Kidney capillary endothelial cell (primary cell): ENCODE results near the gene LARP7.
A peak's percentile ranks its signal among the peaks of the same experiment; 100 is the strongest.
"Not testable (repeated sequence)": the region's sequence is repeated elsewhere in the genome, so short reads cannot be mapped to it uniquely, and the experiment has no call there.

Experiments
- DNase-seq: peaks from one replicate; pipeline ENCODE4 v3.0.0-alpha.2; 2018; ENCODE audit warnings: low spot score

LARP7 gene

DNA sequence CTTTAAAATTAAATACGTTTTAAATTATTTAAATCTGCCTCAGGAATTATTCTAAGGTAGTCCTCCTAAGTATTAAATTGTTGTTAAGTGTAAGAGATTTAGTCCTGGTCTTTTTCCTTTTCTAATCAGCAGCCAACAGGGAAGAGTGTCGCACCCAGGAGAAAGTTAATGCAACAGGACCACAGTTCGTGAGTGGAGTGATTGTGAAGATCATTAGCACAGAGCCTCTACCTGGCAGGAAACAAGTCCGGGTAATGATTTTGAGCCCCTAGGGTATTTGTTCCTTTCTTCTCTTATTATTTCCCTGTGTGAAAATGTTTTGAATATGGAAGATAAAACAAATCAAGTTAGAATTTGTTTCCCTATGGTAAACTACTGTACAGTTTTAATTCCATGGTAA lies 13.4 kb downstream of the LARP7 start:
- DNase-seq, result no peak

DNA sequence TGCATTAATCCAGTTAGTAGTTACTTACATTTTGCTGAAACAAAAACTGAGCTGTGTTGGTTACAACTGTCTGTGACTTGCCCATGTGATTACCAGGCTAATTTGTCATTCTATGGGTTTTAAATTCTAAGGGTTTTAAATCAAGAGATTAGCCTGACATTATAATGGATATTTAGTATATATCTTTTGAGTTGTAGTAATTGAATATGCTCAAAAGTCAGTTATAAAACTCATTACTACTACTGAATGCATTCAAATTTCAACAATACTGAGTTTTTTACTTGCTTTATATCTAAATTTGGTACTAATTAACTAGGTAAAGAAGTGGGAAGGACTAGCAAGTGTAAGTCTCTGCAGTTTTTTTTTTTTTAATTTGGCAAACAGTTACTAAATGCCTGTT lies 14.7 kb downstream of the LARP7 start:
- no peak for DNase-seq

DNA sequence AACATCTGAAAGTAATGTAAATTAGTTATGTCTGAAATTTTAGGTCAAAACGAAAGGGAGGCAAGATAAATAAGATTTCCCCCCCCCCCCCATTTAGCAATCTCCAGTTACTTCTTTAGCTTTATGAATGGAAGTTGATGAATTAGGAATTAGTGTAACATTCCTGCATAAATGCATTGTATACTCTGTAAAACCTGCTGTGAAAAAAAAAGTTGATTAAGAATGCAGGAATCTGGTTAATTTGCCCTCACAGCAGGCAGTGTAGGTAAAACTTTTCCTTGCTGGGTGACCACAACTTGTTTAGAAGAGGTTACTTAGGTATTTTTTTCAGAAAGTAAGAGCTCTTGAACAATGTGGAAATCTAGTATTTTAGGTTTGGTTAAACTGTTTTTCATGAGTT lies 15.3 kb downstream of the LARP7 start:
- no peak for DNase-seq

DNA sequence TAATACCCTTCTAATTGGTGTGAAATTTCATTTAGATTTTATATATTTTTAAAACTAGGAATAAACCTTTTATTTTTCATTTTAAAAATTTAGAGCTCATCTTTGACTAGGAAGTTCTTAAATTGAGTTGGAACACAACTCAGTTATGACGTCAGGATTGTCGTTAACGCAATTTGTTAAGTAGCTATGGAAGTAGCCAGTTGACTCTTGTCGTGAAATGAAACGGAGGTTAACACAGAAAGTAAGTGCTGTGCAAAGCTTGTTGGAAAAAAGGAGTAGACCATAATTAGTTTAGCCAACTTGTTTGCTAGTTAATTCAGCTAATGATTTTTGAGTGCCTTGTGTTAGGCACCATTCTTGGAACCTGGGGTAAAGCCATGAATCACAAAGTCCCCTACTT lies 18.3 kb downstream of the LARP7 start:
- no peak for DNase-seq

DNA sequence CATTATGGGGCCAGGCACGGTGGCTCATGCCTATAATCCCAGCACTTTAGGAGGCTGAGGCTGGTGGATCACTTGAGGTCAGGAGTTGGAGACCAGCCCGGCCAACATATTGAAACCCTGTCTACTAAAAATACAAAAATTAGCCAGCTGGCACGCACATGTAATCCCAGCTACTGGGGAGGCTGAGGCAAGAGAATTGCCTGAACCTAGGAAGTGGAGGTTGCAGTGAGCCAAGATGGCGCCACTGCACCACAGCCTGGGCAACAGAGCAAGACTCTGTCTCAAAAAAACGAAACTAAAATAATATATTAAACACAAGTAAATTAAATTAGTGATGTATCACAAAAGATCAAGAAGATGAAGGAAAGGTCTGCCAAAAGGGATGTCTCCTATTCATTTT lies 19.2 kb downstream of the LARP7 start:
- not testable (repeated sequence) for DNase-seq

DNA sequence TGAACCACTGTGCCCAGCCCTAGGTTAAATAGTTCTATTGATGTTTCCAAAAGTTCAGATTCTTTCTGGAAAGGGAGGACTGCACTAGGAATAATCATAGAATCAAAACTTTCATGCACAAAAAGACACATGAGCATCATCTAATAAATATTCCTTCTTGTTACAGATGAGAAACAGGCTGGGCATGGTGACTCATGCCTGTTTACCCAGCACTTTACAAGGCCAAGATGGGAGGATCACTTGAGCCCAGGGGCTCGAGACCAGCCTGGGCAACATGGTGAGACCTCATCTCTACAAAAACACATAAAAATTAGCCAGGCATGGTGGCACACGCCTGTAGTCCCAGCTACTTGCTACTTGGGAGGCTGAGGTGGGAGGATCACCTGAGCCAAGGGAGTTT lies 27.7 kb downstream of the LARP7 start:
- DNase-seq, result no peak

DNA sequence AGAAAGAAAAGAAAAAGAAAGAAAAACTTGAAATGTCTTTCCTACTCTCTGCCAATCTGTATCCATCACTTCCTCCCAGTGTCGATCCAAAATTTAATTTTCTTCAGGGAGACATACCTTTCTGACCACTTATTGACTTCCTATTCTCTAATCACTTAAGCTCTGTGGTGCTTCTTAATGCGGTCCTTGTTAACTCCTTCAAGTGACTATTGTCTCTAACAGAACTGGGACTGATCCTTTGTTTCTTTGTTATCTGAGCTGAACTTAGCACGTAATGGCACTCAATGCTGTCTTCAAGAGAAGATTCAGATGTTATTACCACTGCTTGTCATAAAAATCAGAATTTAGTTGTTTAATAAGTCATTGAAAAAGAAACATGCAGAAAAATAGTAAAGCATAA lies 31.2 kb downstream of the LARP7 start:
- DNase-seq, result no peak

DNA sequence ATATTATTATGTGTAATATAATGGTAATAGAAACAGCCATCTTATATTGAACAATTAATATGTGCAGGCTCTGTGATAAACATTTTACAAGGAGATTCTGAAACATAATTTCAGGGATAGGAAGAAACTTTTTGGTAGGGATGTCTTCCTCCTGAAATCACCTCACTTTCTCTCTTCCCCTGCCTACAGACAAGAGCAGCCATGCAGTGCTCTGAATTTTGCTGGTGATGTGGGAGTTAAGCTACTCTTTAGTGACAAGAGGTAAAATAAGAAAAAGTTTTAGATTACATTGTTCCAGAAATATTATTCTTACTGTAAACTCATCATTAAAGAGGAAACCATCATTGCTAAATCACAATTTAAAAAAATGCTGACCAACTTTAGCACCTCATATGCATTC lies 36.1 kb downstream of the LARP7 start:
- DNase-seq, result no peak

DNA sequence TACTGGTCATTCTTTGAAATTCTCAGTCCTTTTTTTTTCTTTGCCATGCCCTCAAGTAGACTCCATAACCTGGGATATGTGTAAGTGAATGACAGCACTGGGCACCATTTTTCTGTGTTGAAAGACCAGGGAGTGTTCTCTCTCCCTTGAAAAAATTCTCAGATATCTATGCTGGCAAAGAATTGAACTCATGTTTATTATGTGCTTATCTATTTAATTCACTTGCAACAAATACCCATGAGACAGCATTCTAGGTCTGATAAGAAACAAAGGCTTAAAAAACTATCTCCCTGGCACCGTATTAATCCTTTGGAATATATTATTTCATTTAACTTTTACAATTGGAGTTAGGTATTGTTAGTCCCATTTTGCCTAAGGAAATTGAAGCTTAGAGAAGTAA lies 36.7 kb downstream of the LARP7 start:
- DNase-seq, result no peak

DNA sequence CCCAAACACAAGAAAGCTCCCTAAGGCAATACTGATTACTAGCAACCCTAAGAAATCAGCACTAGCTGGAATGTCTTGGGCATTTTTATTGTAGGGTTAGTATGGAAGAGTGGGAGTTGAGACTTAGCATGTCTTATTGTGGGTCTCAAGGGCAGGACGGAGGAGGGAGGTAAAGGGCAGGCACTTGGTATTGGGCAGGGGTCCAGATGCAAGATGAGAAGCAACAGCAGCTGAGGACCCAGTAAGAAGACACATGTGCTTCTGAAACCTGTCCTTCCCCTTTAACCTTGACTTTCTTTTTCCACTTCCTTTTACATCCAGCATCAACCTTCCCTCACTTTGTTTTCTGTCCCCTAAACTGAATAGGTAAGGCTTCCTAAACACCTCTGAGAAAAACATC lies 37.4 kb downstream of the LARP7 start:
- DNase-seq, result no peak

DNA sequence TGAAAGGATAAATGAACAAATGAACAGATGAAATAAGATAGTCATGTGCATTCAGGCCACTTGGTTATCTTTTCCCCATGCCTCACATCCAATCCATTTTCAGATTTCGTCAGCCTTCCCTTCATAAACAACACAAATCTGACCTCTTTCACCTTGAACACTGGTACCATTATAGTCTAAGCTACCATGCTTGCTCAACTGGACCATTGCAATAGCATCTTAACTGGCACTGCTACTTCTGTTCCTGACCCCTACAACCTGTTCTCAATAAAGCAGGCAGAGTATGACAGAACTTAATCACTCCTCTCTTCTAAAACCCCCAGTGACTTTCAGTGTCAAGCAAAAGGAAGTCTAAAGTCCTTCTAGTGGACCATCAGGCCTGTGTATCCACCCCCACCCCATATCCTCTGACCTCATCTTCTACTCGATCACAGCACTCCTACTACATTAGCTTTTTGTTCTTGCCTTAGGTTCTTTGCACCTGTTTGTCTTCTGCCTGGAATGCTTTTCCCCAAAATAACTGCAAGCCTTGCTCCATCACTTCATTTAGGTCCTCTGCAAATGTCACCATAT lies 40.7 kb downstream of the LARP7 start:
- DNase-seq, result no peak

DNA sequence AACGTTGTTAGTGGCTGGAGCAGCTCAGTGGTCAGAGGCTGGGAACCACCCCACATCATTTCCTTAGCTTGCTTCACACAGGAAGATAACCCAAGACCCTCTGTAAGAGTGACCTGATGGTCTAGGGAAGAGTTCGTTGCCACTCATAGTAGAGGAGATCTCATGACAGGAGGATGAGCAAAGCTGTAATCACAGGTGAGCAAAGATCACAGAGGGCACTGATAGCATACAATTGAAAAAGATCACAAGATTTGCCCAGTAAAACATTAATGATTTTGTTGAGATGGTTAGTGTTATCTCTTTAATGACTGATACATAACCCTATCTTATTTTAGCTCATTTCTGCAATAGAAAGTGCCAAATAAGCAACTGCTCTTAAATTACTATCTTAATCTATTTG lies 44.1 kb downstream of the LARP7 start:
- no peak for DNase-seq

DNA sequence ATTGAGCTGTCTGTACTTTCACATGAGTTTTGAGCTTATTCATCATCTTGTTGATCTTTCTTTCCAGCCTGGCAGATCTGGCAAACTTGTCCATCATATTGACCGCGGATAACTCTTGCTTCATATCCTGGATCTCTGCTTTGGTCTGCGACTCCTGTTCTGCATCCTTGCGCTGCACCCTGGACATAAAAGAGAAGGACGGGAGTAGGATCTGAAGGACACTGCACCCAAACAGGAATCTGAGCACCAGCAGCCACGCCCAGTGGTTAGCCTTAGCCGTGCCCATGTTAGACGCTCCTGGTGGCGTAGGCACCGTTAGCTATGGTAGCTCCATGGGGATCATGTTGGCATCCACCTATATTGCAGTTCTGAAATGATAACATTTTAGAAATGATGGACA lies 56.6 kb downstream of the LARP7 start:
- DNase-seq, result no peak

DNA sequence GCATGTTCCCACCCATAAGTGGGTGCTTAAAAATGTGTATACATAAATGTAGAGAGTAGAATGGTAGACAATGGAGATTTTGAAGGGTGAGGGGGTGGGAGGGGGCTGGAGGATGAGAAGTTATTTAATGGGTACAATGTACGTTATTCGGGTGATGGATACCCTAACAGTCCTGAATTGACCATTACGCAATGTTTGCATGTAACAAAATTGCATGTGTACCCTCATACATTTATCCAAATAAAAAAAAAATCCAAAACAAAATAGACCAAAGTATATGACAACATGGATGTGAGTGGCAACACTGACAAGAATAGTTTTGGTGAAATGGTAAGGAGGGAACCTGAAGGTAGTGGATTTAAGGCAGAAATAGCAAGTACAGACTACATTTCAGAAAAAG lies 63.7 kb downstream of the LARP7 start:
- DNase-seq, result no peak

DNA sequence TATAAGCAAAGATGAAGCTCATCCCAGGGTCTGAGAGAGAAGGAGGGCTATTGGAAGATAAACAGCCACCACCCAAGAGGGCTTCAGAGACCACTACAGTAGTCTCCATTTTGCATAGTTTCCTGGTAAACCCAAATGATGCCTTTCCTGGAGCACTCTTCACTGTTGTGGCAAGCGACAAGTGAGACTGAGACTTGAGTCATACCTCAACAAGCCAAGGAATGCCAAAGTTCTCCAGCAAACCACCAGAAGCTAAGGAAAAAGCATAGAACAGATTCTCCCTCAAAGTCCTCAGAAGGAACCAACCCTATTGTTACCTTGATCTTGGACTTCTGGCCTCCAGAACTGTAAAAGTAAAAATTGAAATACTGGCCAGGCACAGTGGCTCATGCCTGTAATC lies 65.9 kb downstream of the LARP7 start:
- DNase-seq, result no peak

DNA sequence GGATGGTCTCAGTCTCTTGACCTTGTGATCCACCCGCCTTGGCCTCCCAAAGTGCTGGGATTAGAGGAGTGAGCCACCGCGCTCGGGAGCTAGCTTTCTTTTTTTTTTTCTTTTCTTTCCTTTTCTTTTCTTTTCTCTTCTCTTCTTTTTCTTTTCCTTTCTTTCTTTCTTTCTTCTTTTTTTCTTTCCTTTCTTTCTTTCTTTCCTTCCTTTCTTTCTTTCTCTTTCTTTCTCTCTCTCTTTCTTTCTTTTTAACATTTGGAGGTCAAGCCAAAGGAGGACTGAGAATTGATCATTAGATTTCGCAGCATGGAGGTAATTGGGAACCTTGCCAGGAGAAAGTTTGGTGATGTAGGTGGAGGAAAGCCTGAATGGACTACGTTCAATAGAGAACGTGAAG lies 67.4 kb downstream of the LARP7 start:
- DNase-seq, result no peak

DNA sequence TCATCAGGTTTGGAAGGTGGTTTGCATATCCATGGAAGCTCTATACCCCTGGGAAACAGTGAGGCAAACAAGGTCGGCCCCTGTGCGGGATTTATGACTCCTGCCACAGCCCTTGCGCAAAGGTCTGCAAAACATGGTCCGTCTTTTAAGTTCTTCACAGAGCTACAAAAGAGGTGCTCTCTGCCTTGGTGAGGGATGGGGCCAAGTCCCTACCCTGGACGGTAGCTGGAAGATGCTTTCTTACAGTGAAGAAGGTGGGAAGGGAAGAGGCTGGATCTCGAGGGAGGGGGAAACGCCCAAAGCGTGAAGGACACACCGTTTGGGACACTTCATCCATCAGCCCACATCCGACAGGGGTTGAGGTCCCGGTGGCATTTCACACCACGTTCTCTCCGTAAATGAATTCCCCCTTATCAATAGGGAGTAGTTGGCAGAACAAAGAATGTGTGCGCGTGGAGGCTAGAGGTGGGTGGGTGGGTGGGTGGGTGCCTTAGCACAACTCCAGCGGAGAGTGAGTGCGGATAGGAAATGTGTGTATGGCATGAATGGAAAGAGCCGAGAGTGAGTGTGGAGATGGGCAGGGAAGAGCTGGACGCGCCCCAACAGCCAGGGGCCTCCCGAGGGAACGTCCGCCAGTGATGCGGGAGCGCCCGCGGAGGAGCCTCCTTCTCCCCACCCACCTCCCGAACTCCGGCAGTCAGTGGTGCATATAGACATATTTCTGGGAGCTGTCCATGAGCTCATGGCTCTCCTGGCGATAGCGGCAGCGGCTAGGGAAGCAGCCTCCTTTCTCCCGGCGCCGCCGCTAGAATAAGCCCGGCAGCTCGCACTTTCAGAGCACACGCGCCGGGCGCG lies 68.3 kb downstream of the LARP7 start:
- DNase-seq, result peak; percentile 25

DNA sequence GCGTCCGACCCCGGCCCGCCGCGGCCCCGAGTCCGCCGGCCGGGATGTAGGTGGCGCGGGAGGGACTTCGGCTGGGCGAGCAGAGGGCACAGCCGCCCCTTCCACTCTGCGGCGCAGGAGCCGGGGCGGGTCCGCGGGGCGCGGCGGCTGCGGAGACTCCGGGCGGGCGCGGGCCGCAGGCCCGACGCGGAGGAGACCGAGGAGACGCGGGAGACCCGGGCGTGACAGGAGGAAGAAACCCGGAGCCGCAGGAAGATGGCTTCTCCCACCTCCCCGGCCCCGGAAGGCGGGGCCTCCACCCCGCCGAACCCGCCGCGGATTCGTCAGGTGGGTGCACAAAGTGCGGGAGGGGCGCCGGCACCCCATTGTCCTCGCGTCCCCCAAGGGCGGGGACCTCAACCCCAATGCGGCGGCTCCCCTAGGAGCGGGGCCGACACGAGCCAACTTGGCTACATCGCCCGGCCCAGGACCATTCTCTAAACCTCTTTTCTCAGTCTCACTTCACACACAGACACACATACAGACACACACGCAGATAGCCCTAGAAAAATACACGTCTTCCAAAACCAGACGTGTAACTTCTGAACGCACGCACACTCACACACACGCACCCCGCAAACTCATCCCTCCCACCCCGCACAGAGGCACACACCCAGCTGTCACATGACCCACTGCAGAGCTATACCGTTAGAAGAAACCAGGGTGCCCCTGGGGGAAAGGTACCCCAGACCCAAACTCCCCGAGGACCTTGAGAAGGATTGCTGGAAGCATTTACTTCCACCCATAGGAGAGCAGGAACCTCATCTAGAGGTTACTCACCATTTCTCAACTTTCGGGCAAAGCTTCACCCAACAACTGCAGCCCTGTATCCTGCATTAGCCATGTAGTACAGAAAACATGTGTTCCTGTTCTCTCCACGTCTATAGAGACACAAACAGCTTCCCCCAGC lies 69.2 kb downstream of the LARP7 start:
- not testable (repeated sequence) for DNase-seq

DNA sequence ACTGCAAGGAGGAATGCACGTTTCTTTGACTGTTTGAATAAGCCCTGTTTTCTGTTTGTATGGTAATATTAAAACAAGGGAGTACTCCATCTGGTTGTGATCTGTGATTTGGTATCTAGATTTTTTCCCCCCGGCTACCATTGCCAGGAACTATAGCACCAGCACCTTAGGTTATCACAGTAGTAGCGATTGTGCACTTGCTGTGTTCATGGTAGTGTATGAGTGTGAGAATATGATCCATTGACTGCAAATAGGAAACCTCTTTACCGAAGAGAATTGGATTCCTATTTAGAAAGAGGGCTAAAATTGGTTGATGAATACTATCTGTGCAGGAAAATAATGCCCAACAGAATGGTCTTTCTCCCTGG lies 69.9 kb downstream of the LARP7 start:
- no peak for DNase-seq
